ENCODE data around the gene VTI1A.

DNA sequence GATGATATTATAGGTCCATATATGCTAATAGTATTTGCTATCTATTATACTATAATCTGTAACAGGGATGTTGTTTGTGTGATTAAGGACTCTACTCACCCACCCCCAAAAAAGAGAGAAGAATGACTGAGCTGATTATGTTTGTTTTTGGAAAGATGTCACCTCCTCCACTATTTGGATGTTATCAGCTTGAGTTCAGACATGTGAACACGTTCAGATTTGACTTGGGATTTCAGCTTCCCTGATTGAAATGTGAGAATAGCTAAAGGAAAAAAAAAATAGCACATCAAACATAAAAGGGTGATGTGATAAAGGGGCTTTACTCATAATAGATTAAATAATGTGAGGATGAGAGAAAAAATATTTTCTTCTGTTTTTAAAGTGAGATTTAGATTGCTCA is 81.2 kb downstream of the VTI1A start:
- TF ChIP-seq, protein P1, sequence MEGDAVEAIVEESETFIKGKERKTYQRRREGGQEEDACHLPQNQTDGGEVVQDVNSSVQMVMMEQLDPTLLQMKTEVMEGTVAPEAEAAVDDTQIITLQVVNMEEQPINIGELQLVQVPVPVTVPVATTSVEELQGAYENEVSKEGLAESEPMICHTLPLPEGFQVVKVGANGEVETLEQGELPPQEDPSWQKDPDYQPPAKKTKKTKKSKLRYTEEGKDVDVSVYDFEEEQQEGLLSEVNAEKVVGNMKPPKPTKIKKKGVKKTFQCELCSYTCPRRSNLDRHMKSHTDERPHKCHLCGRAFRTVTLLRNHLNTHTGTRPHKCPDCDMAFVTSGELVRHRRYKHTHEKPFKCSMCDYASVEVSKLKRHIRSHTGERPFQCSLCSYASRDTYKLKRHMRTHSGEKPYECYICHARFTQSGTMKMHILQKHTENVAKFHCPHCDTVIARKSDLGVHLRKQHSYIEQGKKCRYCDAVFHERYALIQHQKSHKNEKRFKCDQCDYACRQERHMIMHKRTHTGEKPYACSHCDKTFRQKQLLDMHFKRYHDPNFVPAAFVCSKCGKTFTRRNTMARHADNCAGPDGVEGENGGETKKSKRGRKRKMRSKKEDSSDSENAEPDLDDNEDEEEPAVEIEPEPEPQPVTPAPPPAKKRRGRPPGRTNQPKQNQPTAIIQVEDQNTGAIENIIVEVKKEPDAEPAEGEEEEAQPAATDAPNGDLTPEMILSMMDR (IDR thresholded peaks at IDR 0.05; ENCODE audit: insufficient read depth, low read depth, low read length): no peak
- no peak for TF ChIP-seq EZH2 (IDR thresholded peaks at IDR 0.05; ENCODE audit: insufficient read depth, low read length)

All from astrocyte (in vitro differentiated cells and primary cell).